HG02870 (cell line): Measurements from ENCODE around the gene GNB1.
A peak's percentile ranks its signal among the peaks of the same experiment; 100 is the strongest.
"Not testable (repeated sequence)": the region's sequence is repeated elsewhere in the genome, so short reads cannot be mapped to it uniquely, and the experiment has no call there.

Experiments
- ATAC-seq: cut with Tn5 transposase; IDR thresholded peaks from one replicate; pipeline ENCODE4 v1.9.1; 2021; ENCODE audit warnings: mild to moderate bottlenecking, moderate library complexity; ENCODE audit not compliant: unreplicated experiment

Gene GNB1

DNA sequence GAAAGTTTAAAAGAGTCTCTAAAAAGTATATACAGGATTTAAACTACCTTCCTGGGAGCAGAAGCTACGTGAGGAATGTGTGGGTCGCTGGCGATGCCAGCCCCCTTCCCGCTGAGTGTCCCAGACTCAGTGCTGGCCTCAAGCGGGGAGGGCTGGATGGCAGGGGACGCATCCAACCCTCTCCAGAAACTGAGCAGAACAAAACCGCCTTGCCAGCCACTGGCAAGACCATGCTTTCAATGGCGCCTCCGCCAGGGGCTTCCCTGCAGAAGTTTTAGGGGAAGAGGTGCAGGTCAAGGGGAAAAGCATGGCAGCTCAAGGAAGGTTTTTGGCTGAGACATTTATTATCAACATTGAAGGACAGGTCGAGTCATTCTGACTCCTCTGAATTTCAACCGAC, 138.7 kb downstream of the GNB1 start:
- ATAC-seq, result no peak

DNA sequence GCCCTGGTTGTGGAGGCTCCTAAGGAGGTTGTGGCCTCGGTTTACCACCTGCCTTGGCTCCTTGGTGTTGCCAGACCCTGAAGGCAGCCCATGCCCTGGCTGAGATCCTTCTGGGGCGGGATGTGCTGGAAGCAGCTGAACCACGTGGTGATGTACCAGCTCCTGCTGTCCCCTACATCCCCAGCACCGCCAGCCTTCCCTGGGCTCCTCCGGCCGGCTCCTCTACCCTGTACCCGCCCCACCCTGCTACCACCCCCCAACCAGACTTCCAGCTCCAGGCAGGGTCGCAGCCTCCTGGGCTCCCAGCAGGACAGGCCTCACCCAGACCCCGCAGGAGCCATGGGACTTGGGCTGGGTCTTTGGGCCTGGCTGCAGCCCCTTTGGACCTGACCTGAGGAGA, 140.9 kb downstream of the GNB1 start:
- ATAC-seq, result not testable (repeated sequence)

DNA sequence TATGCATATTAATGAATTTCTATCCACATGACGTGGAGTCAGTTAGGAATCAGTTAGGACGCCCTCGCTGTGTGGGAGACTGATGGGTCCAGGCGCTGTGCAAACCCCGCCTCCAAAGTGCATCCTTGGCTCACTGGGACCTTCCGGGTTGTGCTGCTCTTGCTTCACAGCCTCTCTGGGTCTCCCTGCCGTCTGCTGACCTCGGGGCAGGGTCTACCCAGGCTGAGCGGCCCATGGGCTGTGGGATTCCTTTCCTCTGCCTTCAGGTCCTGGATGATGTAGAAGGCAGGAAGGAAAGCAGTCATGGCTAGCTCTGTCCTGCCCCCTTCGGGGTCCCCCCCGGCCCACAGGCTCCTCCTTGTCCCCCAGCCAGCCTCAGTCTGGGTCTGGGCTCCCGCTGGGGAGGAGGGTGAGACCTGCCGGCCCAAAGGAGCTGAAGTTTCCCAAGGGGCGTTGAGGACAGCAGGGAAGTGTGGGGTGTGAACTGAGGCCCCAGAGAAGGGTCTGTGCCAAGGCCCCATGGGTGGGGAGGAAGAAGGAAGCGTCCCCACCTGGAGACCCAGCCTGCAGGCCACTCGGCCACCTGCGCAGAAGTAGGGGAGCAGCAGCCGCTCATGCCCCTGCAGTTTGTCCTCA, 142.1 kb downstream of the GNB1 start:
- no peak for ATAC-seq

DNA sequence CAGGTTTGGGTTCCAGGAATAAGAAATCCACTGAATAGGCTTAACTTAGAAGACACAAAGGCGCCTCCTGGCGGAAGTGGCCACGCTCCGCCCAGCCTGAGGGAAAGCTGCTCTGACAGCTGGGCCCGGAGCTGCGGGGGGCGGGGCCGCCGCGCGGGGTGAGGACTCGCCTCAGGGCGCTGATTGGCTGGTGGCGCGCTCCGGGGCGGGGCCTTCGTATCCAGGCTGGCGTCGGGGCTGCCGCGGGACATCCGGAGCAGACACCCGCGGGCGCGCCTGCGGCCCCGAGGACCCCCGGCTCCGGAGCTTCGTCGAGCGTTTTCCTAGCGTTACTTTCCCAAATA, 144.3 kb downstream of the GNB1 start:
- peak; percentile 68 for ATAC-seq

DNA sequence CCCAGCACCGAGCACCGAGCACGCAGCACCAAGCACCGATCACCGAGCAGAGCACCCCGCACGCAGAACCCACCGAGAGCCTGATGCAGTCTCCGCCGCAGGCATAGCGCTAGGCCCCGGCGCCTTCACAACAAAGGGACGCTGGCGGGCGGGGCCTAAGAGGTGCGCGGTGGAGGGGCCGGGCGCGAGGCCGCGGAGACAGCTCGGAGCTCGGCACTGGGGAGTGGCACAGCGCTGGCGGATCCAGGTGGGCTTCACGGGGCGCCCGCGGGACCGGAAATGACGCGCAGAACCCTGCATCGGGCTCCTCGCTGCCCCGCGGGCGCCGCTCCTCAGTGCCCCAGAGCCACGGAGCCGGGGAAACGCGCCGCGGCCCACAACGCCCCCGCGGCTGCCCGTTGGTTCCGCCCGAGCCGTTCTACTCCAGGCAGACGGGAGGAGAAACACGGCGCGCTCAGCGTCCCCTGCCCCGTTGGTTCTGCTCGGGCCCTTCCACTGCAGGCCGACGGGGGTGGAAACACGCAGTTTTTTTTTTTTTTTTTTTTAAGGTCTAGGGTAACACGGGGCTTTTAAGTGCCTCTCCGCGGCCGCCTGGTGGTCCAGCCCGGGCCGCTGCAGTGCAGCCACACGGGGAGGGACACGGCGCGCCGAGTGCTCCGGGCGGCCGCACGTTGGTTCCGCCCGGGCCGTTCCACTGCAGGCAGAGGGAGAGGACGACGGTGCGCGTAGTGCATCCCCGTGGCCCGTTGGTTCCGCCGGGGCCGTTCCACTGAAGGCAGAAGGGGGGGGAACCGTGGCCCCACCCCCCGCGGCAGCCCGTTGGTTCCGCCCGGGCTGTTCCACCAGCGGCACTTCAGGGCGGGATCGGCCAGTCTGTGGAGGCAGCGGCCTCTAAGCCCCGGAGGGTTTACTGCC, 145.0 kb downstream of the GNB1 start:
- ATAC-seq, result peak; percentile 70

DNA sequence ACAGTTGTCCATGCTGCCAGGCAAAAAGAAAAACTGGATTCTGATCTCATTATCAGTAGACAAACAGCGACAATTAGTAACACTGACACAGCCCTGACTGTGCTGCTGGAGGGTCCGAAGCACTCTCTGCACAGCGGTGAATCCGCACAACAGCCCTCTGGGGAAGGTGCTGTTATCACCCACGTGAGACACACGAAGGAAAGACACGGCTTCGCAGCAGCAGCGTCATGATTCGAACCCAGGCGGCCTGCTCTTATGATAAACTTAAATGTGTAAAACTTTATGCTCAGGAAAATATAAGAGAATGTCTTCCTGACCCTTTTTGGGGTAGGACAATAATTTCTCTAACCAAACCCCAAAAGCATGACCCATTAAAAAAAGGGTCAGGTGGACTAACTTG, 148.4 kb downstream of the GNB1 start:
- ATAC-seq, result not testable (repeated sequence)

DNA sequence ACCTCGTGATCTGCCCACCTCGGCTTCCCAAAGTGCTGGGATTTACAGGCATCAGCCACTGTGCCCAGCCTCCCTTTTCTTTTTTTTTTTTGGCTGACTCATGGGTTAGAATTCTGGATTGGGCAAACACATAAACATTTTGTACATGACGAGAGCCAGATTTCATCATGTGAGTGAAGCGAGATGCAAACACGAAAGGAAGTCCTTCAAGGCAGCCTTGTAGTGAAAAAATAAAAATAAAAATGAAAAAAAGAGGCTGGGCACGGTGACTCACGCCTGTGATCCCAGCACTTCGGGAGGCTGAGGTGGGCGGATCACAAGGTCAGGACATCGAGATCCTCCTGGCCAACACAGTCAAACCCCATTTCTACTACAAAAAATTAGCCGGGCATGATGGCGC, 149.9 kb downstream of the GNB1 start:
- ATAC-seq, result not testable (repeated sequence)

DNA sequence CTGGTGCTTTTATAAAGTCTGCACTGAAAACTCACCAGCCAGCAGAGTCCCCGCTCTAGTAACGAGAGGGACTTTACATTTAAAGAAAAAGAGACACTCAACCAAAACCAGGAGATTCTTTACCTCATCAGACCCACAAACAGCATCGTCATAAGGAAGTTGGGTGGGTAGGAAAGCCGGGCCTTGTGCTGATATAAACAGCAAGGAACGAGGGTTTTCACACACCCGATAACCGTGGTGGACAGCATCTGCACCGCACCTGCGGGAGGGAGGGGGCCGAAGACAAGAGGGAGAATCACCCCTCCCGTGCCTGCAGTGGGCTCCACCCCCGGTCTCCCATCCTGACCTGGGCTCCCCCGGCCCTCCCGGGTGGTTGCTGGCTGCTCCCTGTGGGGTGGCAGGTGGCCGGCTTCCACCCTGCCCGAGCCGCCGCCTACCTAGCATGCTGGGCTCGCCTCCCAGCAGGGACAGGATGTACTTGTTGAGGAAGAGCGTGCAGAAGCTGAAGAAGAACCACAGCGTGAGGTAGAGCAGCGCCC, 152.0 kb downstream of the GNB1 start:
- ATAC-seq, result not testable (repeated sequence)

DNA sequence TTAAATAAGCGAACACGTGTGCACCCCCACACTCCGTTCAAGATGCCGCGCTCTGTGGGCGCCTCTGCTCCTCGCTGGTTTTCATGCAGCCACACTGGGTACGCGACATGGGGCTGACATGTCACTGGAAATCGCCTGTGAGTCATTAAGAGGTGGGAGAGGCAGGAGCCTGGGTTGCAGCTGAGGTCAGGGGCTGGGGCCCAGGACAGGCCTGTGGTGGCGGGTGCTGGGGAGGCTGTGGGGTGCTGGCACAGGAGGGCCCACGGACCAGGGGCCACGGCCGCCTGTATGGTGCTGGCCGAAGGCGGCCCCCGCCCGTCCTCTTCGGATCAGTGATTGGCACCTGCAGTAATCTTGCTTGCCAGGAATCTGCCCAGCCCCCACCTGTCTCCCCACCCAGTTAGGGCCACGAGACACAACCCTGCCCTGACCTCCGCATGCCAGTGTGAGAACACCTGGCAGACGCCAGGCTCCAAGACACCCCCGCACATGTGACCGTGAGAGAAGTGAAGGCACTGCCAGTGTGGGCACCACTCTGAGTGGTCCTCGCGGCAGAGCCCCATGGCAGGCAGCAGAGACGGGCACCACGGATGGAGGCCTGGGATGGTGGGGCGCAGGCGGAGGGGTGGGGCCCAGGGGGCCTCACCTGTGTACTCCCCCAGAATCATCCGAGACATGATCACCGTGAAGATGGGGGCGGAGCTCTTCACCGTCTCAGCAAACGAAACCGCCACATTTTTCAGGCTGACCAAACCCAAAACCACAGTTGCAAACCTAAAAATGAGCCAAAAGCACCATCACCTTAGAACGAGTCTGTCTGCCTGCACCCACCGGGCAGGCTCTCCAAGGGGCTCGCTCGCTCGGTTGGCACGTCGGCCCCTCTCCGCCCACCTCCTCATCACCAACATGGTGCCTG, 153.0 kb downstream of the GNB1 start:
- not testable (repeated sequence) for ATAC-seq
